GM19397 (cell line): ENCODE results near the gene AMIGO1.

ENCODE experiments used
- ATAC-seq: cut with Tn5 transposase; IDR thresholded peaks from one replicate; pipeline ENCODE4 v1.9.1; 2021; ENCODE audit warnings: mild to moderate bottlenecking, moderate library complexity; ENCODE audit not compliant: unreplicated experiment

Gene AMIGO1

GRCh38 chr1:109466125-109466451 is 43.4 kb downstream of the AMIGO1 start:
- ATAC-seq, result no peak

- ATAC-seq, result no peak
Observed at GRCh38 chr1:109457819-109458218, 51.7 kb downstream of the AMIGO1 start.

- no peak for ATAC-seq
Observed at GRCh38 chr1:109454497-109455133, 54.9 kb downstream of the AMIGO1 start.
